SK-N-SH treated with all-trans-retinoic acid at 6 μM for 48 hours (cell line): ENCODE measurements around the gene GCH1.

Experiments used
- ARNTL ChIP-seq: fragments of 450-650 bp; formaldehyde crosslinking; IDR thresholded peaks from 2 replicates; pipeline ENCODE4 v1.5.0; 2020; ENCODE audit warnings: low read depth, mild to moderate bottlenecking, moderate library complexity, borderline replicate concordance
- ZFP3 ChIP-seq: fragments of 250-450 bp; sonication (Bioruptor Pico); IDR thresholded peaks from 2 replicates; pipeline ENCODE4 v1.5.0; 2020; ENCODE audit warnings: mild to moderate bottlenecking, moderate library complexity
- ZNF565 ChIP-seq: fragments of 450-650 bp; formaldehyde crosslinking; conservative IDR thresholded peaks from 2 replicates; pipeline ENCODE4 v1.5.0; 2020; ENCODE audit warnings: low read depth, mild to moderate bottlenecking, moderate library complexity

GRCh38 chr14:54840798-54841197 lies 61.8 kb downstream of the GCH1 start:
- TF ChIP-seq ARNTL (CRISPR knock-in tag) (no peak), ZNF565 (CRISPR knock-in tag) (no peak), ZFP3 (CRISPR knock-in tag) (no peak)
